Panc1 (cell line): Measurements from ENCODE around the gene CLPSL2.

Experiments
- POLR2AphosphoS5 ChIP-seq: IDR thresholded peaks from 2 replicates; pipeline ENCODE4 v1.6.1; 2012; ENCODE audit warnings: mild to moderate bottlenecking, low read depth, low read length, moderate library complexity
- SIN3A ChIP-seq: IDR thresholded peaks from 2 replicates; pipeline ENCODE4 v1.6.1; 2012; ENCODE audit warnings: low read depth, mild to moderate bottlenecking, low read length, moderate library complexity, borderline replicate concordance; ENCODE audit not compliant: insufficient read depth
- TF ChIP-seq, protein P1 (sequence below): fragments of 450-650 bp; IDR thresholded peaks from 2 replicates; pipeline ENCODE4 v1.5.1; 2017; ENCODE audit warnings: mild to moderate bottlenecking
- TF ChIP-seq, protein P2 (sequence below), 2 experiments: IDR thresholded peaks; 2 replicates each; pipeline ENCODE4 v1.6.1; 2011 to 2012; ENCODE audit warnings: low read depth in 2 of 2, control low read depth in 1 of 2, low read length in 1 of 2, mild to moderate bottlenecking in 1 of 2, moderate library complexity in 1 of 2; ENCODE audit not compliant: insufficient read depth in 1 of 2

DNA sequence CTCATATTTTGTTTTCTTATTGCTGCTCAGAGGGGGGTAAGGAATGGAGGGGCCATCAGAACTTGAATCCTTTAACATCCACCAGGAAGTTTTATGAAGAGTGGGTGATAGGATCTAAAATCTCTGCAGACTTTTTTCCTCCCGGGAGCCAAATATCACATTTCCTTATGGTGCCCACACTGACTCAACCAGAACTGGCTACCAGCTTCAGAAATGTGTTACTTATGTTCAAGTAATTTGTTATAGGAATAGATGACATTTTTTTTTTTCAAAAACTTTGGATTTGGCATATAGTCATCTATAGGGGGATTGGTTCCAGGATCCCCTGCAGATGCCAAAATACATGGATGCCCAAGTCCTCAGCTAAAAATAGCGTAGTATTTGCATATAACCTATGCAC lies 47.2 kb downstream of the CLPSL2 start:
- TF ChIP-seq, protein P1, sequence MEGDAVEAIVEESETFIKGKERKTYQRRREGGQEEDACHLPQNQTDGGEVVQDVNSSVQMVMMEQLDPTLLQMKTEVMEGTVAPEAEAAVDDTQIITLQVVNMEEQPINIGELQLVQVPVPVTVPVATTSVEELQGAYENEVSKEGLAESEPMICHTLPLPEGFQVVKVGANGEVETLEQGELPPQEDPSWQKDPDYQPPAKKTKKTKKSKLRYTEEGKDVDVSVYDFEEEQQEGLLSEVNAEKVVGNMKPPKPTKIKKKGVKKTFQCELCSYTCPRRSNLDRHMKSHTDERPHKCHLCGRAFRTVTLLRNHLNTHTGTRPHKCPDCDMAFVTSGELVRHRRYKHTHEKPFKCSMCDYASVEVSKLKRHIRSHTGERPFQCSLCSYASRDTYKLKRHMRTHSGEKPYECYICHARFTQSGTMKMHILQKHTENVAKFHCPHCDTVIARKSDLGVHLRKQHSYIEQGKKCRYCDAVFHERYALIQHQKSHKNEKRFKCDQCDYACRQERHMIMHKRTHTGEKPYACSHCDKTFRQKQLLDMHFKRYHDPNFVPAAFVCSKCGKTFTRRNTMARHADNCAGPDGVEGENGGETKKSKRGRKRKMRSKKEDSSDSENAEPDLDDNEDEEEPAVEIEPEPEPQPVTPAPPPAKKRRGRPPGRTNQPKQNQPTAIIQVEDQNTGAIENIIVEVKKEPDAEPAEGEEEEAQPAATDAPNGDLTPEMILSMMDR = no peak
- no peak for TF ChIP-seq POLR2AphosphoS5
- TF ChIP-seq, protein P2, sequence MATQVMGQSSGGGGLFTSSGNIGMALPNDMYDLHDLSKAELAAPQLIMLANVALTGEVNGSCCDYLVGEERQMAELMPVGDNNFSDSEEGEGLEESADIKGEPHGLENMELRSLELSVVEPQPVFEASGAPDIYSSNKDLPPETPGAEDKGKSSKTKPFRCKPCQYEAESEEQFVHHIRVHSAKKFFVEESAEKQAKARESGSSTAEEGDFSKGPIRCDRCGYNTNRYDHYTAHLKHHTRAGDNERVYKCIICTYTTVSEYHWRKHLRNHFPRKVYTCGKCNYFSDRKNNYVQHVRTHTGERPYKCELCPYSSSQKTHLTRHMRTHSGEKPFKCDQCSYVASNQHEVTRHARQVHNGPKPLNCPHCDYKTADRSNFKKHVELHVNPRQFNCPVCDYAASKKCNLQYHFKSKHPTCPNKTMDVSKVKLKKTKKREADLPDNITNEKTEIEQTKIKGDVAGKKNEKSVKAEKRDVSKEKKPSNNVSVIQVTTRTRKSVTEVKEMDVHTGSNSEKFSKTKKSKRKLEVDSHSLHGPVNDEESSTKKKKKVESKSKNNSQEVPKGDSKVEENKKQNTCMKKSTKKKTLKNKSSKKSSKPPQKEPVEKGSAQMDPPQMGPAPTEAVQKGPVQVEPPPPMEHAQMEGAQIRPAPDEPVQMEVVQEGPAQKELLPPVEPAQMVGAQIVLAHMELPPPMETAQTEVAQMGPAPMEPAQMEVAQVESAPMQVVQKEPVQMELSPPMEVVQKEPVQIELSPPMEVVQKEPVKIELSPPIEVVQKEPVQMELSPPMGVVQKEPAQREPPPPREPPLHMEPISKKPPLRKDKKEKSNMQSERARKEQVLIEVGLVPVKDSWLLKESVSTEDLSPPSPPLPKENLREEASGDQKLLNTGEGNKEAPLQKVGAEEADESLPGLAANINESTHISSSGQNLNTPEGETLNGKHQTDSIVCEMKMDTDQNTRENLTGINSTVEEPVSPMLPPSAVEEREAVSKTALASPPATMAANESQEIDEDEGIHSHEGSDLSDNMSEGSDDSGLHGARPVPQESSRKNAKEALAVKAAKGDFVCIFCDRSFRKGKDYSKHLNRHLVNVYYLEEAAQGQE (IDR thresholded peaks at IDR 0.05; ENCODE audit: insufficient read depth in 1 of 2, low read depth in 2 of 2, low read length in 1 of 2) = no peak
- TF ChIP-seq SIN3A = no peak
